IPS-18a (cell line): Measurements from ENCODE around the gene FUT2.
"Not testable (repeated sequence)": the region's sequence is repeated elsewhere in the genome, so short reads cannot be mapped to it uniquely, and the experiment has no call there.

Experiments
- H3K27ac ChIP-seq: one replicate; pipeline ENCODE4 v1.5.1; 2013; ENCODE audit warnings: low read length
- H3K27me3 ChIP-seq: one replicate; pipeline ENCODE4 v1.6.1; 2013; ENCODE audit warnings: mild to moderate bottlenecking, low read length; ENCODE audit not compliant: control insufficient read depth, insufficient read depth
- H3K36me3 ChIP-seq: one replicate; pipeline ENCODE4 v1.6.1; 2013; ENCODE audit warnings: low read depth, low read length; ENCODE audit not compliant: control insufficient read depth
- H3K4me1 ChIP-seq: one replicate; pipeline ENCODE4 v1.6.1; 2013; ENCODE audit warnings: low read depth, low read length; ENCODE audit not compliant: control insufficient read depth
- H3K4me3 ChIP-seq: one replicate; pipeline ENCODE4 v1.5.1; 2013; ENCODE audit warnings: low read length
- H3K9ac ChIP-seq: one replicate; pipeline ENCODE4 v1.6.1; 2013; ENCODE audit warnings: mild to moderate bottlenecking, low read length, moderate library complexity
- H3K9me3 ChIP-seq: one replicate; pipeline ENCODE4 v1.6.1; 2013; ENCODE audit warnings: low read depth, low read length; ENCODE audit not compliant: control insufficient read depth

FUT2 gene

DNA sequence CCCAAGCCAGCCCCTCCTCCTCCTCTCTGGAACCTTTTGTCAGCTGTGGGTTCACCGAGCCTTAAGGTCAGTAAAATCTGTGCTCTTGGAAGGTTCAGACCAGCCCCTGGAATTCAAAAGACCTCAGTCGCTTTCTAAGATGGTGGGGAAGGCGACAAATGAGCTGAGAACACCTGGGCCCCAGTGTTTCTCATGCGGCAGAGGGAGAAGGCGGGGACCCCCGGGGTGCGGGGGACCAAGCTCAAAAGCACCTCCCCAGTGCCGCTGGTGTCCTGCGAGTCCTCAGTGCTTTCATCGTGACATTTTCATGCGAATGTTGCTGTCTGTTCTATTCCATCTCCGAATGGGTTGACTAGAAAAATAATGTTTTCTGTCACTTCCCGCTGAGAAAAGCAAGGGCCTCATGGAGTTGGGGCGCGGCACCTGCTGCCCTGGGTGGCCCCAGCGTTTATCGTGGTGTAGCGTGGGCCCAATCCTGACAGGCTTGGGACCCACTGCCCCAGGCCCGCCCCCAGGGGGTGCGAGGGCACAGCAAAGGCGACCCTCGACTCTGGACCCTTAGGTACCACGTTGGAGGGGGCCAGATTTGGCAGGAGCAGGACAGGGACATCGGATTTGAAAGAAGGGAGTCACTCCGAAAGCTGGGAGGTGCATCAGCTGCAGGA lies 22.2 kb upstream of the FUT2 start:
- peaks cover 19% of the 10 kb centered on the region for H3K4me1 ChIP-seq
- no peaks in the 10 kb centered on the region for H3K36me3 ChIP-seq
- H3K27me3 ChIP-seq: peaks cover 12% of the 10 kb centered on the region
- no peak overlapping the region for H3K27ac ChIP-seq
- no peak overlapping the region for H3K9ac ChIP-seq
- H3K4me3 ChIP-seq: peak overlapping the region; percentile 0
- H3K9me3 ChIP-seq: no peaks in the 10 kb centered on the region

DNA sequence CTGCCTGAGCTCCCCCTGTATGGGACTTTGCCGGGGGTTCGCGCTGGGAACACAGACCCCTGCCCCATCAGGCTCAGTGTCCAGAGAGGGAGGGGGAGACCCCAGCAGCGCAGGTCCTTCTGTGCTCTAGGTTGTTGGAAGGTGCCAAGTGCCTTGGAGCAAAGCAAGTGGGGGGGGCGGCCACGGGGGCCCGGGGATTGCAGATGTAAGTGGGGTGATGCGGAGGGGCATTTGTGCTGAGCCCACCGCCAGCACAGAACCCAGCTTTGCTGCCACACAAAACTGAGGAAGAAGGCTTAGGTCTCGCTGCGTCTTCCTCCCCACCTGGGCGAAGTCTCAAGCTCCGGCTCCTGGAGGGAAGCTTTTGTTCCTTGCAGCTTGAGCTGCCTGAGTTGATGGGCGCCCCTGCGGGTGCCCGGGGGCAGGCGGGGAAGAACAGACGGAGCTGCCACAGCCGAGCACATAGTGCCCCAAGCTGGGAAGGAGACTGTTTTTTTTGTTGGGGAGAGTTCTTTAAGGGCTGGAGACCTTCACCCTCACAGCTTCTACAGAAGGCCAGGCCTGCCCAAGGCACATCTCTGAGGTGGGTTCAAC lies 21.5 kb upstream of the FUT2 start:
- no peak overlapping the region for H3K27ac ChIP-seq
- no peaks in the 10 kb centered on the region for H3K36me3 ChIP-seq
- peaks cover 19% of the 10 kb centered on the region for H3K4me1 ChIP-seq
- H3K9ac ChIP-seq: no peak overlapping the region
- peaks cover 12% of the 10 kb centered on the region for H3K27me3 ChIP-seq
- peak overlapping the region; percentile 0 for H3K4me3 ChIP-seq
- H3K9me3 ChIP-seq: no peaks in the 10 kb centered on the region

DNA sequence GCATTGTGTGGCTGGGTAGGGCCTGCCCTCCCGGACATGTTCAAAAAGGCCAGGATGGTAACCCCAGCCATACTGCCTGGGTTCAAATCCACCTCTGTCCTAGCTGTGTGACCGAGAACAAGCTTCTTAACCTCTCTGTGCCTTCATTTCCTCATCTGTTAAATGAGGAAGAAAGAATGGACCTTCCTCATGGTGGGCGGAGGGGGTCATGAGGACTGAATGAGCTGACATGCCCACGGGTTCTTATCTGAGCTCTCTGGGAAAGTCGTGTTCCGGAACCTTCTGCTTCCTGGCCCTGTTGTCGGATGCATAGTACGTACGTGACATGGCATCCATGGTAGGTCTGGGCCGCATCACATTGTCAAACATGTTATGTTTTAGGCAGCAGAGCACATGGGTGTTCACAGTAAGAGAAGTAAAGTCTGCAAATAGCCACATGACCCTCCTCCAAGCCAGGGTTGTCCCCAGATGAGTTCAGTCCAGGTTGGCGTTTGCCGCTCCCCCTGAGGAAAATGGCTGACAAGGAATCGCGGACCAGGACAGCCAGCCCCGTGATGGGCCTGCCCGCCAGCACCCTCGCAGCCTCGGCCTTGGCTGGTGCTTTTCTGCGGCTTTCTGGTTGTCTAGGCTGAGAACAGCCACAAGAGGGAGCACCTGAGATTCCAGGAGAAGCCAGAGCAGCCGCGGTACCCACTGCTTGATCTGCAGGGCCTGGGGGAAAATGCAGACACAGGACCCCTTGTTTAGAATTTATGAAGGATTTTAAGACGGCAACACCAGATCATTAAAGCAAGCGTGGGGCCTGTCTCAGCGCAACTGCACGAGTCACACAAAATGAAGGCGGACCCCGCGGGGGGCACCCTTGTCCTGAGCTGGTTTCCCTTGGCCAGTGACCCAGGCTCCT lies 20.6 kb upstream of the FUT2 start:
- H3K9me3 ChIP-seq: no peaks in the 10 kb centered on the region
- H3K9ac ChIP-seq: no peak overlapping the region
- peaks cover 12% of the 10 kb centered on the region for H3K27me3 ChIP-seq
- H3K36me3 ChIP-seq: no peaks in the 10 kb centered on the region
- H3K4me3 ChIP-seq: peak overlapping the region; percentile 0
- peaks cover 19% of the 10 kb centered on the region for H3K4me1 ChIP-seq
- no peak overlapping the region for H3K27ac ChIP-seq

DNA sequence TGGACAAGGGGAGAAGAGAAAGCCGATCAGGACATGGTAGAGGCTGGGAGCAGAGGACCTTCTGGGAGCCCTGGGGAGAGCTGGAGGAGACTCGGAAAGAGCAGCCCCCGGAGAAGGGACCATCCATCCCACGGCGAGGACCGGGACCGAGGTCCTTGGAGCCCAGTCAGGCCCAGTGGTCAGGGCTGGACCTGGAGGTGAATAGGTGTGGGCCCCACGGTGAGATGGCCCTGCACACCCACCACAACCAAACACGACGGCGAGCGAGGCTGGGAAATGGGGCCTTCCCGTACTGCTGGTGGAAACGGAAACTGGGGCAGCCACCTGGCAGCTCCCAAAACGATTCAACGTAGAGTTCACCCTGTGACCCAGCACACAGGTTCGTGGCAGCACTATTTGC lies 19.3 kb upstream of the FUT2 start:
- Histone ChIP-seq H3K27ac (no peak overlapping the region), H3K4me1 (peaks cover 19% of the 10 kb centered on the region)

DNA sequence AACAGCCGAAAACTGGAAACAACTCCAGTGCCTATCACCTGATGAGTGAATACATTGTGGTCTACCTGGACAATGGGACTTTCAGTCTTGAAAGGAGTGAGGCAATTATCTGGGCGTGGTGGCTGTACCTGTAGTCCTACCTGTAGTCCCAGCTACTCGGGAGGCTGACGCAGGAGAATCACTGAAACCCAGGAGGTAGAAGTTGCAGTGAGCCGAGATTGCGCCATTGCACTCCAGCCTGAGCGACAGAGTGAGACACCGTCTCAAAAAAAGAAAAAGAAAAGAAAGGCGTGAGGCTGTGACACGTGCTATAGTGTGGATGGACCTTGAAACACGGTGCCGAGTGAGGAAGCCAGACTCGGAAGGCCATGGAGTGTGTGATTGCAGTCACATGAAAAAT lies 18.9 kb upstream of the FUT2 start:
- Histone ChIP-seq H3K27ac (no peak overlapping the region), H3K4me3 (no peak overlapping the region), H3K9ac (no peak overlapping the region), H3K9me3 (no peaks in the 10 kb centered on the region), H3K27me3 (peaks cover 12% of the 10 kb centered on the region), H3K36me3 (no peaks in the 10 kb centered on the region), H3K4me1 (peaks cover 19% of the 10 kb centered on the region)

More for the DNA sequence above, 19.3 kb upstream of the FUT2 start:
- H3K36me3 ChIP-seq: no peaks in the 10 kb centered on the region
- no peaks in the 10 kb centered on the region for H3K9me3 ChIP-seq
- H3K4me3 ChIP-seq: no peak overlapping the region
- H3K27me3 ChIP-seq: peaks cover 12% of the 10 kb centered on the region
- no peak overlapping the region for H3K9ac ChIP-seq

DNA sequence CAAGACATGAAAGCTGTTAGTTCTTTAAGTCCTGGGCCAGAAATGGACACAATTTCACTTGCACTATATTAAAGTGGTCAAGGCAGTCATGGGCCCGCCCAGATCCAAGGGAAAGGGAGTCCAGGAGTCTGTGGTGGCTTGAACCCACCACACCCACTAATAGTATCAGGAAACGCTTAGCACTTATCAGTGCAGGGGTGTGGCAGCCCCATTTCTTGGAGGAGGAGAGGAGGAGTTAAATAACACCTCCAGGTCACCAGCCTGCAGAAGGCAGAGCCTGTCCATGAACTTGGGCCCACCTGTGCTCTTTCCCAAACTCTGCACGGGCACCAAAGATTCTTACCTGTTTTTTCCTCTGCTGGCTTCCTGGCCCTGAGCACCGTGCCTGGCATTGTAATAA lies 17.6 kb upstream of the FUT2 start:
- Histone ChIP-seq H3K27me3 (peaks cover 12% of the 10 kb centered on the region), H3K9ac (no peak overlapping the region), H3K9me3 (no peaks in the 10 kb centered on the region), H3K4me3 (no peak overlapping the region), H3K27ac (no peak overlapping the region), H3K36me3 (no peaks in the 10 kb centered on the region), H3K4me1 (peaks cover 19% of the 10 kb centered on the region)

DNA sequence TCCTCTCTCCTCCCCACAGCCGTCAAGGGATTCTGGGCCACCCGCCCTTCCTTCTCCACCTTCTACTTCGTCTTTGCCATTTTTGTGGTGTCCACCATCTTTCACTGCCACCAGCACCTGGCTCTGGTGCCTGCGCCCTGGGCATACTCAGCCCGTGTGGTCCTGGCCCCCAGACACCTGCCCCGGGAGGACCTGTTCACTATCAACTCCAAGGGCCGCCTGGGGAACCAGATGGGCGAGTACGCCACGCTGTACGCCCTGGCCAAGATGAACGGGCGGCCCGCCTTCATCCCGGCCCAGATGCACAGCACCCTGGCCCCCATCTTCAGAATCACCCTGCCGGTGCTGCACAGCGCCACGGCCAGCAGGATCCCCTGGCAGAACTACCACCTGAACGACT lies 15.8 kb upstream of the FUT2 start:
- not testable (repeated sequence) for H3K27ac ChIP-seq, H3K4me1 ChIP-seq

DNA sequence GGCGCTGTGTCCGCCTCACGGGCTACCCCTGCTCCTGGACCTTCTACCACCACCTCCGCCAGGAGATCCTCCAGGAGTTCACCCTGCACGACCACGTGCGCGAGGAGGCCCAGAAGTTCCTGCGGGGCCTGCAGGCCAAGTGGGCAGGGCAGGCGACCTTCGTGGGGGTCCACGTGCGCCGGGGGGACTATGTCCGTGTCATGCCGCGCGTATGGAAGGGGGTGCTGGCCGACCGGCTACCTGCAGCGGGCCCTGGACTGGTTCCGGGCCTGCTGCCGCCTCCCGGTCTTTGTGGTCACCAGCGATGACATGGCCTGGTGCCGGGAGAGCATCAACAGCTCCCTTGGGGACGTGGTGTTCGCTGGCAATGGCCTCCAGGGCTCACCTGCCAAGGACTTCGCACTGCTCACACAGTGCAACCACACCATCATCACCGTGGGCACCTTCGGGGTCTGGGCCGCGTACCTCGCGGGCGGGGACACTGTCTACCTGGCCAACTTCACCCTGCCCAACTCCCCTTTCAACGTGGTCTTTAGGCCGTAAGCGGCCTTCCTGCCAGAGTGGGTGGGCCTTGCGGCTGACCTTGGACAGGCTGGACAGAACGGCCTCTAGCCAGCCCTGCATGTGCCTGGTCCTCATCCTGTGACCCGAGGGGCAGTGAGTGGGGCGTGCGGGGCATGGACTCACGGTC lies 15.2 kb upstream of the FUT2 start:
- H3K27ac ChIP-seq: no peak overlapping the region
- no peaks in the 10 kb centered on the region for H3K36me3 ChIP-seq
- no peak overlapping the region for H3K9ac ChIP-seq
- H3K27me3 ChIP-seq: no peaks in the 10 kb centered on the region
- no peak overlapping the region for H3K4me3 ChIP-seq
- H3K4me1 ChIP-seq: no peaks in the 10 kb centered on the region
- H3K9me3 ChIP-seq: no peaks in the 10 kb centered on the region

More for the DNA sequence above, 15.8 kb upstream of the FUT2 start:
- H3K36me3 ChIP-seq, H3K27me3 ChIP-seq, H3K9ac ChIP-seq, H3K9me3 ChIP-seq, H3K4me3 ChIP-seq: not testable (repeated sequence)

DNA sequence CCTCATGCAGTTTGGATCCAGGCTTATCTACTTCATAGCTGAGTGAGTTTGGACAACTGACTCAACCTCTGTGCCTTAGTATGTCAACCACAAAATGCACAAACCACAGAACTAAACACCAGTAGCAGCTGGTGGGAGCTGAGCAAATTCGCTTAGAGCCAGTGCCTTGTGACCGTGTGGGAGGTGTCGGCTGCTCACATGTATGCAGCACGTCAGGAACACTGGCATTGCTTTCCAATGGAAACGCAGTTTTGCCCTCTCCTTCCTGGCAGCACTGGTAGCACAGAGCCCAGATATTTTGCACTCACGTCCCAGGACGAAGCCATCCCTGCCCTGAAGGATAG lies 14.7 kb upstream of the FUT2 start:
- Histone ChIP-seq H3K36me3 (no peaks in the 10 kb centered on the region), H3K27ac (no peak overlapping the region), H3K9me3 (no peaks in the 10 kb centered on the region), H3K4me1 (no peaks in the 10 kb centered on the region), H3K9ac (no peak overlapping the region), H3K27me3 (no peaks in the 10 kb centered on the region), H3K4me3 (no peak overlapping the region)

DNA sequence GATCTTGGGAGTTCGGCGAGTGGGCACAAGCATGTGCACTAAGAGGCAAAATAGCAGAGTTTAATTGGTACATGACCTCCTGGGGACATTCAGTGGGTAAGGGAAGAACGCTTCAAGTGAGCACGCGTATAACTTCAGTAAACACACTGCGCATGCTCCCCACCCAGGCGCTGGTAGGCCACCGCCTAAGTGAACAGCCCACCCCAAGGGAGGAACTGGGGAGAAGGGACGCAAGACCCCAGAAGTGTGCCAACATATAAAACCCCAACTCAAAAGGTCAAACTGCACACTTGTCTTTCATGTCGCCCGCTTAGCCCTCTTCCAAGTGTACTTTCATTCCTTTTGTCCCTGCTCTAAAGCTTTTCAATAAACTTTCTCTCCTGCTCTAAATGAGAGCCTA lies 12.4 kb upstream of the FUT2 start:
- no peak overlapping the region for H3K9ac ChIP-seq
- no peak overlapping the region for H3K27ac ChIP-seq
- no peak overlapping the region for H3K4me3 ChIP-seq
- no peaks in the 10 kb centered on the region for H3K9me3 ChIP-seq
- no peaks in the 10 kb centered on the region for H3K27me3 ChIP-seq
- no peaks in the 10 kb centered on the region for H3K36me3 ChIP-seq
- H3K4me1 ChIP-seq: no peaks in the 10 kb centered on the region

DNA sequence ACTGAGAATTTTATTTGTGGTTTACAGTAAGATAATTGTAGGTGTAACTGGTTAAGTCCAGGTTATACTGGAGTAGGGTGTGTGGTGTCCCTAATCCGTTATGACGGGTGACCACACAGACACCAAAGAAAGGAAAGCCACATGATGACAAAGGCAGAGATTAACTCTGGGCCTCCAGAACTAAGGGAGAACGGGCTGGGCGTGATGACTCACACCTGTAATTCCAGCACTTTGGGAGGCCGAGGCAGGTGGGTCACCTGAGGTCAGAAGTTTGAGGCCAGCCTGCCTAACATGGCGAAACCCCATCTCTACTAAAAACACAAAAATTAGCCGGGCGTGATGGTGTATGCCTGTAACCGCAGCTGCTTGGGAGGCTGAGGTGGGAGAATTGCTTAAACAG lies 10.2 kb upstream of the FUT2 start:
- no peaks in the 10 kb centered on the region for H3K4me1 ChIP-seq
- H3K9me3 ChIP-seq: no peaks in the 10 kb centered on the region
- H3K4me3 ChIP-seq: no peak overlapping the region
- no peaks in the 10 kb centered on the region for H3K36me3 ChIP-seq
- H3K9ac ChIP-seq: no peak overlapping the region
- H3K27me3 ChIP-seq: no peaks in the 10 kb centered on the region
- no peak overlapping the region for H3K27ac ChIP-seq
